Esophagus muscularis mucosa (tissue), 4 donors: Measurements from ENCODE around the gene SGTA. TPM values are rescaled to one million over a fixed set of nuclear protein-coding genes. Genes with fewer than 3 reads are reported as not detected.

Experiments used
- DNase-seq: peaks from one replicate; pipeline ENCODE4 v3.0.0-alpha.2; 2017; ENCODE audit errors: extremely low spot score
- H3K27ac ChIP-seq, 4 donors: fragments of 200-600 bp; sonication (generic); replicated peaks in 1 of 4; 1 replicate in 3 of 4; 2 replicates in 1 of 4; pipeline ENCODE4 v1.5.1; 2016 to 2019; ENCODE audit warnings: mild to moderate bottlenecking in 1 of 4
- H3K27me3 ChIP-seq, 4 donors: fragments of 200-600 bp; sonication (generic); one replicate each; pipeline versions ENCODE4 v1.5.1 to v1.6.0; 2016 to 2019
- H3K36me3 ChIP-seq, 4 donors: fragments of 200-600 bp; sonication (generic); one replicate each; pipeline ENCODE4 v1.5.1; 2016 to 2019
- H3K4me1 ChIP-seq, 4 donors: fragments of 200-600 bp; sonication (generic); one replicate each; pipeline ENCODE4 v1.5.1; 2016 to 2019
- H3K4me3 ChIP-seq, 4 donors: fragments of 200-600 bp; sonication (generic); 1 replicate in 2 of 4; 2 replicates in 2 of 4; pipeline ENCODE4 v1.5.1; 2016 to 2019; ENCODE audit warnings: mild to moderate bottlenecking in 4 of 4, moderate library complexity in 1 of 4
- H3K9me3 ChIP-seq, 4 donors: fragments of 200-600 bp; sonication (generic); 1 replicate in 3 of 4; 2 replicates in 1 of 4; pipeline ENCODE4 v1.5.1; 2016 to 2019
- CTCF ChIP-seq, 3 experiments: fragments of 200-600 bp in 2 of 3; fragments of 450-650 bp in 1 of 3; sonication (generic) in 2 of 3; IDR thresholded peaks; one replicate each; pipeline ENCODE4 v1.5.1; 2017 to 2019; ENCODE audit warnings: antibody characterized with exemption in 3 of 3, mild to moderate bottlenecking in 2 of 3, moderate library complexity in 1 of 3
- EP300 ChIP-seq: sonication (generic); formaldehyde crosslinking; IDR thresholded peaks from one replicate; pipeline ENCODE4 v1.6.1; 2017; ENCODE audit warnings: antibody characterized with exemption
- POLR2A ChIP-seq: fragments of 450-650 bp; IDR thresholded peaks from one replicate; pipeline ENCODE4 v1.6.1; 2017; ENCODE audit warnings: antibody characterized with exemption, moderate library complexity, mild to moderate bottlenecking, low read depth
- POLR2AphosphoS5 ChIP-seq, 2 donors: sonication (generic); formaldehyde crosslinking; IDR thresholded peaks; one replicate each; pipeline ENCODE4 v1.6.1; 2017; ENCODE audit warnings: antibody characterized with exemption in 2 of 2
- WGBS: methylation state at CpG from one replicate; pipeline ENCODE4 v1.1.5; 2018; 5-methylcytosine and 5-hydroxymethylcytosine counted together
- intact Hi-C: fragments of 100-400 bp; cut with DNase I; formaldehyde crosslinking; loops from one replicate; pipeline ENCODE4 v1.15.1; 2023
- total RNA-seq, 4 donors: library from RNA; depleted of rRNA; stranded (reverse); fragments of >200 nt; gene quantifications; one replicate each; pipeline versions ENCODE4 v1.1.0 to v1.2.1, GENCODE V29; 2016

Gene SGTA
- total RNA-seq, 4 donors from 2014 or later = 53.6 to 71.2 (median 59.2) TPM

GRCh38 chr19:2727640-2727944, 55.5 kb downstream of the SGTA start:
- Histone ChIP-seq H3K4me3 (no peak overlapping the region), H3K27ac (no peak overlapping the region), H3K36me3 (peaks cover 0 to 14% (median 10%) of the 10 kb centered on the region in 4 donors), H3K4me1 (peaks cover 12 to 16% (median 16%) of the 10 kb centered on the region in 4 donors), H3K27me3 (peaks cover 0 to 55% (median 5%) of the 10 kb centered on the region in 4 donors), H3K9me3 (no peaks in the 10 kb centered on the region)
- intact Hi-C loops = no loop called here
- DNase-seq = no peak
- no peak for TF ChIP-seq POLR2AphosphoS5 (IDR thresholded peaks at IDR 0.05)
- no peak for TF ChIP-seq EP300
- 44% methylated on average over 8 of the region's 16 CpGs for WGBS

- Histone ChIP-seq H3K4me1 (peaks cover 13 to 22% (median 21%) of the 10 kb centered on the region in 4 donors), H3K27me3 (peaks cover 0 to 60% (median 5%) of the 10 kb centered on the region in 4 donors), H3K4me3 (no peak overlapping the region), H3K27ac (no peak overlapping the region), H3K9me3 (no peaks in the 10 kb centered on the region), H3K36me3 (peaks cover 0 to 9% (median 6%) of the 10 kb centered on the region in 4 donors)
- intact Hi-C loops = no loop called here
- no peak for DNase-seq
- TF ChIP-seq CTCF (IDR thresholded peaks at IDR 0.05) = no peak
- no peak for TF ChIP-seq POLR2A
- TF ChIP-seq POLR2AphosphoS5 (IDR thresholded peaks at IDR 0.05) = no peak
- no peak for TF ChIP-seq EP300
- WGBS = 22% methylated on average over 20 of the region's 26 CpGs
Measured at GRCh38 chr19:2726904-2727639, 56.0 kb downstream of the SGTA start.

- DNase-seq = no peak
- peaks cover 0 to 68% (median 5%) of the 10 kb centered on the region in 4 donors for H3K27me3 ChIP-seq
- H3K36me3 ChIP-seq = peaks cover 0 to 1% (median 0%) of the 10 kb centered on the region in 4 donors
- H3K4me1 ChIP-seq = peaks cover 20 to 29% (median 29%) of the 10 kb centered on the region in 4 donors
- H3K9me3 ChIP-seq = no peaks in the 10 kb centered on the region
- H3K4me3 ChIP-seq = no peak overlapping the region
- TF ChIP-seq CTCF (IDR thresholded peaks at IDR 0.05) = no peak
- no peak for TF ChIP-seq POLR2AphosphoS5 (IDR thresholded peaks at IDR 0.05)
- intact Hi-C loops = no loop called here
- WGBS = 75% methylated on average over 12 of the region's 15 CpGs
- H3K27ac ChIP-seq = no peak overlapping the region
Measured at GRCh38 chr19:2726160-2726855, 56.8 kb downstream of the SGTA start.

GRCh38 chr19:2724148-2724557, 58.9 kb downstream of the SGTA start:
- peaks cover 28 to 46% (median 45%) of the 10 kb centered on the region in 4 donors for H3K4me1 ChIP-seq
- peaks cover 0 to 88% (median 12%) of the 10 kb centered on the region in 4 donors for H3K27me3 ChIP-seq
- TF ChIP-seq EP300 = no peak
- TF ChIP-seq CTCF (IDR thresholded peaks at IDR 0.05) = no peak
- no peak overlapping the region for H3K4me3 ChIP-seq
- H3K9me3 ChIP-seq = no peaks in the 10 kb centered on the region
- H3K27ac ChIP-seq = peak overlapping the region; percentile 78 to 85 (median 81)
- DNase-seq = no peak
- intact Hi-C loops = no loop called here
- 66% methylated on average over 7 of the region's 7 CpGs for WGBS
- no peaks in the 10 kb centered on the region for H3K36me3 ChIP-seq

- 69% methylated on average over 5 of the region's 14 CpGs for WGBS
- peak overlapping the region; percentile 78 to 85 (median 81) for H3K27ac ChIP-seq
- H3K4me3 ChIP-seq = no peak overlapping the region
- intact Hi-C loops = no loop called here
- TF ChIP-seq EP300 (no peak), CTCF (IDR thresholded peaks at IDR 0.05) (no peak), POLR2AphosphoS5 (IDR thresholded peaks at IDR 0.05) (no peak), POLR2A (no peak)
- H3K4me1 ChIP-seq = peaks cover 28 to 46% (median 45%) of the 10 kb centered on the region in 4 donors
- peaks cover 0 to 86% (median 12%) of the 10 kb centered on the region in 4 donors for H3K27me3 ChIP-seq
- H3K36me3 ChIP-seq = no peaks in the 10 kb centered on the region
- no peaks in the 10 kb centered on the region for H3K9me3 ChIP-seq
- DNase-seq = no peak
Measured at GRCh38 chr19:2723747-2724146, 59.3 kb downstream of the SGTA start.
